Inflammatory macrophage (primary cell): Measurements from ENCODE around the gene FARS2.

Experiments
- DNase-seq, 2 donors: peaks; one replicate each; pipeline ENCODE4 v3.0.0-alpha.2; 2020 to 2022

Gene FARS2

GRCh38 chr6:5589422-5590141 is 328.3 kb downstream of the FARS2 start:
- no peak for DNase-seq

- DNase-seq, result no peak
Observed at GRCh38 chr6:5590187-5590586, 328.9 kb downstream of the FARS2 start.

GRCh38 chr6:5592886-5593519 is 331.7 kb downstream of the FARS2 start:
- no peak for DNase-seq

GRCh38 chr6:5595184-5595583 is 333.9 kb downstream of the FARS2 start:
- DNase-seq, result no peak

- DNase-seq, result no peak
Observed at GRCh38 chr6:5597413-5597812, 336.1 kb downstream of the FARS2 start.

GRCh38 chr6:5598123-5598522 is 336.8 kb downstream of the FARS2 start:
- DNase-seq, result no peak

GRCh38 chr6:5599127-5599526 is 337.8 kb downstream of the FARS2 start:
- DNase-seq, result no peak

- DNase-seq, result no peak
Observed at GRCh38 chr6:5605937-5606336, 344.6 kb downstream of the FARS2 start.

- no peak for DNase-seq
Observed at GRCh38 chr6:5606546-5606945, 345.2 kb downstream of the FARS2 start.

- no peak for DNase-seq
Observed at GRCh38 chr6:5610640-5611039, 349.3 kb downstream of the FARS2 start.

GRCh38 chr6:5617179-5617578 is 355.9 kb downstream of the FARS2 start:
- no peak for DNase-seq

GRCh38 chr6:5619249-5619648 is 357.9 kb downstream of the FARS2 start:
- DNase-seq, result no peak

GRCh38 chr6:5622276-5623005 is 361.1 kb downstream of the FARS2 start:
- DNase-seq, result no peak

- no peak for DNase-seq
Observed at GRCh38 chr6:5623769-5624168, 362.5 kb downstream of the FARS2 start.

- no peak for DNase-seq
Observed at GRCh38 chr6:5624256-5624655, 362.9 kb downstream of the FARS2 start.

GRCh38 chr6:5626727-5627426 is 365.6 kb downstream of the FARS2 start:
- no peak for DNase-seq

- no peak for DNase-seq
Observed at GRCh38 chr6:5630636-5631035, 369.3 kb downstream of the FARS2 start.

GRCh38 chr6:5632348-5632935 is 371.1 kb downstream of the FARS2 start:
- no peak for DNase-seq

- DNase-seq, result no peak
Observed at GRCh38 chr6:5634525-5634924, 373.2 kb downstream of the FARS2 start.

GRCh38 chr6:5636210-5637030 is 375.1 kb downstream of the FARS2 start:
- DNase-seq, result no peak

GRCh38 chr6:5637714-5638113 is 376.4 kb downstream of the FARS2 start:
- DNase-seq, result no peak

- no peak for DNase-seq
Observed at GRCh38 chr6:5638666-5639065, 377.4 kb downstream of the FARS2 start.
